Measurements from ENCODE around the gene CCNY.

CCNY gene

DNA sequence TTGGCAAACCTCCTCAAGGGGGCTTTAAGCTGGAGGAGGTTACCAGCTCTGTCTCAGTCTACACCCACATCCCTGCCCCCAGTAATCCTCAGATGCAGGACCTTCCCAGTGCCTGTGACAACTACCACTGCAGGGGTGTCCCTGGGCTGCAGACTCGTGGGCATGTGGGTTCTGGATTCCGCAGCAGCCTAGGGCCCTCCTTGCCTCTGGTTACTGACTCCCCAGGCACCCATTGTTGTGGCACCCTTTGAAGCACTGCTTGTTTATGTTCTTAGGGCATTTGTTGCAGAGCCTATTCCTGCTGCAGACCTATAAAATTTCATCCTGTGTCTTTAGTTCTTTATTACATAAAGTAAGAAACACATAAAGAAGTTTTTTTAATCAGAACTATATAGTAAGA lies 217.7 kb downstream of the CCNY start:
- TF ChIP-seq, protein P1, sequence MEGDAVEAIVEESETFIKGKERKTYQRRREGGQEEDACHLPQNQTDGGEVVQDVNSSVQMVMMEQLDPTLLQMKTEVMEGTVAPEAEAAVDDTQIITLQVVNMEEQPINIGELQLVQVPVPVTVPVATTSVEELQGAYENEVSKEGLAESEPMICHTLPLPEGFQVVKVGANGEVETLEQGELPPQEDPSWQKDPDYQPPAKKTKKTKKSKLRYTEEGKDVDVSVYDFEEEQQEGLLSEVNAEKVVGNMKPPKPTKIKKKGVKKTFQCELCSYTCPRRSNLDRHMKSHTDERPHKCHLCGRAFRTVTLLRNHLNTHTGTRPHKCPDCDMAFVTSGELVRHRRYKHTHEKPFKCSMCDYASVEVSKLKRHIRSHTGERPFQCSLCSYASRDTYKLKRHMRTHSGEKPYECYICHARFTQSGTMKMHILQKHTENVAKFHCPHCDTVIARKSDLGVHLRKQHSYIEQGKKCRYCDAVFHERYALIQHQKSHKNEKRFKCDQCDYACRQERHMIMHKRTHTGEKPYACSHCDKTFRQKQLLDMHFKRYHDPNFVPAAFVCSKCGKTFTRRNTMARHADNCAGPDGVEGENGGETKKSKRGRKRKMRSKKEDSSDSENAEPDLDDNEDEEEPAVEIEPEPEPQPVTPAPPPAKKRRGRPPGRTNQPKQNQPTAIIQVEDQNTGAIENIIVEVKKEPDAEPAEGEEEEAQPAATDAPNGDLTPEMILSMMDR (IDR thresholded peaks at IDR 0.05; ENCODE audit: low read length), result no peak
- TF ChIP-seq EZH2phosphoT487 (IDR thresholded peaks at IDR 0.05; ENCODE audit: low read length), result no peak
- TF ChIP-seq EZH2 (optimal IDR thresholded peaks at IDR 0.05; ENCODE audit: low read depth, low read length), result no peak
- no peaks in the 10 kb centered on the region for H3F3A ChIP-seq (ENCODE audit: insufficient read depth, low read length)
- no peaks in the 10 kb centered on the region for H3K27me3 ChIP-seq (replicated peaks; ENCODE audit: insufficient read depth, low read length)

DNA sequence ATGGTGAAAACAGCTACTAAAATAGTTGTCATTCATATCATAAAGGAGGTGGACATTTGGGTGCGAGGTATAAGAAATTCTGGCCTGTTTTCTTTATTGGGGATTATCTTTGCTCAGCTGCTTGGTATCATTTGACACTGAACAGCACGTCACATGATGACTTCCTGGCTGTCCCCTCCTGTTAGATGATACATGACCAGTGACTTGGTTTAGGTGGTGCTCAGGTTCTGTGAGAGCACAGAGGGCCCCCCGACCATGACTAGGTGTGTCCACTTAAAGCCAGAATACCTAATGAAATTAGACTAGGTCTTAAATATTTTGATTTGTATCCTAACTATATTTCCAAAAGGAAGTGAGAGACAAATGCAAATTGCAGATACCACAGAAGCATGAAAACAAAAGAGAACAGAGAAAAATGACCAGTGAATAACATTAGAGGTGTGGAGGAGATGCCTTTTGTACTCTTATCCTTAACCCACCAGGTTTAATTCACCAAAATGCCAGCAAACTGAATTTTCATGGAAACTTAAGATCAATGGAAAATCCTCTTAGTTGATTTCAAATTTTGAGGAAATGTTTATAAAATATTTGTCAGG lies 218.2 kb downstream of the CCNY start:
- no peaks in the 10 kb centered on the region for H3K27me3 ChIP-seq (replicated peaks; ENCODE audit: insufficient read depth, low read length)
- H2AFZ ChIP-seq (ENCODE audit: low read length), result no peak overlapping the region
- no peaks in the 10 kb centered on the region for H4K20me1 ChIP-seq (ENCODE audit: insufficient read depth, low read length)
- H3K9me2 ChIP-seq (replicated peaks; ENCODE audit: insufficient read depth, low read length), result no peaks in the 10 kb centered on the region
- no peaks in the 10 kb centered on the region for H3K9me3 ChIP-seq (replicated peaks; ENCODE audit: insufficient read depth, low read length)
- H3K36me3 ChIP-seq (replicated peaks; ENCODE audit: insufficient read depth, low read length), result no peaks in the 10 kb centered on the region
- no peak overlapping the region for H3K9ac ChIP-seq (ENCODE audit: low read length)
- no peak overlapping the region for H3K4me2 ChIP-seq (ENCODE audit: low read depth, low read length)
- no peak overlapping the region for H3K4me3 ChIP-seq (ENCODE audit: low read length)
- peaks cover 7% of the 10 kb centered on the region; the same call in 1 of the 2 replicates for H3K4me1 ChIP-seq (ENCODE audit: low read length)
- no peak overlapping the region for H3K27ac ChIP-seq (ENCODE audit: low read length)
- H3K79me2 ChIP-seq (ENCODE audit: low read length), result no peaks in the 10 kb centered on the region
- DNase-seq, result no peak
- TF ChIP-seq EZH2 (optimal IDR thresholded peaks at IDR 0.05; ENCODE audit: low read depth, low read length), result no peak
- no peak for TF ChIP-seq EZH2phosphoT487 (IDR thresholded peaks at IDR 0.05; ENCODE audit: low read length)
- TF ChIP-seq, protein P1 (IDR thresholded peaks at IDR 0.05; ENCODE audit: low read length), result no peak
- H3F3A ChIP-seq (ENCODE audit: insufficient read depth, low read length), result no peaks in the 10 kb centered on the region

More for the DNA sequence above, 217.7 kb downstream of the CCNY start:
- no peaks in the 10 kb centered on the region for H3K9me3 ChIP-seq (replicated peaks; ENCODE audit: insufficient read depth, low read length)
- no peaks in the 10 kb centered on the region for H4K20me1 ChIP-seq (ENCODE audit: insufficient read depth, low read length)
- H3K9ac ChIP-seq (ENCODE audit: low read length), result no peak overlapping the region
- H2AFZ ChIP-seq (ENCODE audit: low read length), result no peak overlapping the region
- no peaks in the 10 kb centered on the region for H3K9me2 ChIP-seq (replicated peaks; ENCODE audit: insufficient read depth, low read length)
- no peaks in the 10 kb centered on the region for H3K79me2 ChIP-seq (ENCODE audit: low read length)
- H3K36me3 ChIP-seq (replicated peaks; ENCODE audit: insufficient read depth, low read length), result no peaks in the 10 kb centered on the region
- peaks cover 7% of the 10 kb centered on the region; the same call in 1 of the 2 replicates for H3K4me1 ChIP-seq (ENCODE audit: low read length)
- H3K4me2 ChIP-seq (ENCODE audit: low read depth, low read length), result no peak overlapping the region
- H3K4me3 ChIP-seq (ENCODE audit: low read length), result no peak overlapping the region
- no peak overlapping the region for H3K27ac ChIP-seq (ENCODE audit: low read length)
- no peak for DNase-seq

DNA sequence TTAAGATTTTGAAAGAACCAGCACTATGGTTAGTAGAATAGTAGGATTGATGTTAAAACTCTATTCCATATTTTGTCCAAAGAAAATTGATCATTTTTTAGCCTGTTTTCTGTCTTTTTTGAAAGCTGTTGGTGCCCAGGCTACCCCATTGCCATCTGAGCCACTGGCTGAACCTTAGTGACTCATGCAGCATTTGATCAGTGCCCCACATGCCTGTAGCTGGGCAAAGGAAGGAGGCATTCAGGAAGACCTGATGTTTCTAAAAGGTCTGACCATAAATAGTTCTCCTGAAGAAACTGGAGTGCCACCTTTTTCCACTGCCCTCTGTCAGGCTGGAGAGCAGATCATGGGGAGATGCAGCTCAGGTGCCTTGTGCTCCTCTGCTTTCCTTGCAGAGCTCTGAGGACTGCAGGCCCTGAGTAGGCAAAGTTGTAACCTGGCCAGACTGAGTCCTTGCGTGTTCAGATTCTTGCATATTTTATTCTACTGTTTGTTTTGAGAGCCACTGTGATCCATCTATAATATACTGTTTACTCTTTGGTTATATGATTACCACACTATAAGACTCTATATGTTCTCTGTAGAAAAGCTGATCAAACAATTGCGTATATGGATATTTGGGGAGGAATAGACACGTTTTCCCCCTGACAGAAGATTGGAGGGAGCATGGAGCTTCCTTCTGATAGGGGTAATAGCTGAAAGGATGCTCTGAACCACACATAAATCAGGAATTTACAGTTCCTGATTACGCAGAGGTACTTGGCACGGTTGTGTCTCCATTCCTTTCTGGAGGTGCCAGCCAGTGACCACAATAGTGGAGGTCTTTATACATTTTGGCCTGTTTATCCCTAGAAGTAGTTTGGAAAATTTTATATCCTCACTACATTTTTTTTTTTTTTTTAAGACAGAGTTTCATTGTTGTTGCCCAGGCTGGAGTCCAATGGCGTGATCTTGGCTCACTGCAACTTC lies 219.9 kb downstream of the CCNY start:
- TF ChIP-seq EZH2phosphoT487 (IDR thresholded peaks at IDR 0.05; ENCODE audit: low read length), result no peak
- no peak for TF ChIP-seq EZH2 (optimal IDR thresholded peaks at IDR 0.05; ENCODE audit: low read depth, low read length)
- TF ChIP-seq, protein P1 (IDR thresholded peaks at IDR 0.05; ENCODE audit: low read length), result no peak
- Histone ChIP-seq H3K9ac (ENCODE audit: low read length) (no peak overlapping the region), H3K4me1 (ENCODE audit: low read length) (peaks cover 7% of the 10 kb centered on the region; the same call in 1 of the 2 replicates), H3K79me2 (ENCODE audit: low read length) (no peaks in the 10 kb centered on the region), H3K9me3 (replicated peaks; ENCODE audit: insufficient read depth, low read length) (no peaks in the 10 kb centered on the region), H3K36me3 (replicated peaks; ENCODE audit: insufficient read depth, low read length) (no peaks in the 10 kb centered on the region), H3F3A (ENCODE audit: insufficient read depth, low read length) (no peaks in the 10 kb centered on the region), H3K9me2 (replicated peaks; ENCODE audit: insufficient read depth, low read length) (no peaks in the 10 kb centered on the region), H3K4me2 (ENCODE audit: low read depth, low read length) (no peak overlapping the region), H2AFZ (ENCODE audit: low read length) (no peak overlapping the region), H4K20me1 (ENCODE audit: insufficient read depth, low read length) (no peaks in the 10 kb centered on the region), H3K4me3 (ENCODE audit: low read length) (no peak overlapping the region), H3K27me3 (replicated peaks; ENCODE audit: insufficient read depth, low read length) (no peaks in the 10 kb centered on the region), H3K27ac (ENCODE audit: low read length) (no peak overlapping the region)
- no peak for DNase-seq

Measured in MM.1S (cell line).